ENCODE results near the gene RELN.

- no peak for TF ChIP-seq CTCF (IDR thresholded peaks at IDR 0.05)
- no peak for TF ChIP-seq POLR2A (IDR thresholded peaks at IDR 0.05)
These were observed 522.6 kb downstream of the RELN start for GRCh38 chr7:103466814-103467213.

Data from thyroid gland (tissue), 4 donors.